HG03521 (cell line): ENCODE results near the gene USP34.

Source experiments
- ATAC-seq: cut with Tn5 transposase; IDR thresholded peaks from one replicate; pipeline ENCODE4 v1.9.1; 2021; ENCODE audit warnings: mild to moderate bottlenecking, moderate library complexity; ENCODE audit not compliant: unreplicated experiment

Gene USP34

DNA sequence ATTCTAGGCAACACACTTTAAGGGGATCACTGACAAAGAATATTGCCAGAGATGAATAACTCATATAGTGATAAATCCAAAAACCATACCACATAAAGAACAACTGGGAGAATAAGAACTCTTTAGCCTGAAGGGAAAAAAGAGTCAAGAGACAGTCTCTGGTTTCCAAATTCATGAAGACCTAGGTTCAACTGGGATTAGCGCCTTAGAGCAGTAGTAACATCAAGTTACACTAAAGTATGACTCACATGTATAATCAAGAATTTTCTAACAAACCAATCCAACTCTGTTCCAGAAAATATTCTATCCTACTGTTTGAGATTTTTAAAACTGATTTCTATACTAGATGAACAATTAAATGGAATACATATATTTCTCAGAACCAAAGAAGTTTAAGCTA, 93.8 kb downstream of the USP34 start:
- no peak for ATAC-seq

DNA sequence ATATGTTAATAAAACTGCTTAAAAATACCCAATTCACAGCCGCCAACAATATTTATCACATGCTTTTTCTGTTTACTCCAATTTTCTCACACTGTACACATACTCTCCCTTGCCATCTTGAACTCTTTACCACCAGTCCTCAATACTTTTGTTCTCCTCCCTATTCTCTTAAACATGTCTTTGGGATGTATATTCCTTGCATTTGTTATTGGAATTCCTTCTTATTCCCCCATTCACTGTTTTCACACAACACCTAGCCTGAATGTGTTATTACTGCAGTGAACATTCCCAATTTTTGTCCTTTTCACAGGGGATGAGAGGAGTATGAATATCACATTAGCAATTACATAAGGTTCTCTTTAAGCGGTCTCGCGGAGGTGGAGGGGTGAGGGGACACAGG, 94.7 kb downstream of the USP34 start:
- ATAC-seq, result no peak

DNA sequence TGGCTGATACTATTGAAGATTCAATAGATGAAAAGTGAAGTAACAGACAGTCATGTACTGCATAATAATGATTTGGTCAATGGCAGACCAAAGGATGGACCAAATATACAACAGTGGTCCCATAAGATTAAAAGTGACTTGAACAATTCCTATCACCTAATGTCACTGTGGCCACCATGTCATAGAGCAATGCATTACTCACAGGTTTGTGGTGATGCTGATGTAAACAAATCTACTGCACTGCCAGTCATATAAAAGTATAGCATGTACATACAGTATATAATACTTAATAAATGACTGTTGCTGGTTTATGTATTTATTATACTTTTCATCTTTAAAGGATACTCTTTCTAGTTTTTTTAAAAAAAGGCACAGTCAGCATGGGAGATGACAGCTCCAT, 99.9 kb downstream of the USP34 start:
- no peak for ATAC-seq

DNA sequence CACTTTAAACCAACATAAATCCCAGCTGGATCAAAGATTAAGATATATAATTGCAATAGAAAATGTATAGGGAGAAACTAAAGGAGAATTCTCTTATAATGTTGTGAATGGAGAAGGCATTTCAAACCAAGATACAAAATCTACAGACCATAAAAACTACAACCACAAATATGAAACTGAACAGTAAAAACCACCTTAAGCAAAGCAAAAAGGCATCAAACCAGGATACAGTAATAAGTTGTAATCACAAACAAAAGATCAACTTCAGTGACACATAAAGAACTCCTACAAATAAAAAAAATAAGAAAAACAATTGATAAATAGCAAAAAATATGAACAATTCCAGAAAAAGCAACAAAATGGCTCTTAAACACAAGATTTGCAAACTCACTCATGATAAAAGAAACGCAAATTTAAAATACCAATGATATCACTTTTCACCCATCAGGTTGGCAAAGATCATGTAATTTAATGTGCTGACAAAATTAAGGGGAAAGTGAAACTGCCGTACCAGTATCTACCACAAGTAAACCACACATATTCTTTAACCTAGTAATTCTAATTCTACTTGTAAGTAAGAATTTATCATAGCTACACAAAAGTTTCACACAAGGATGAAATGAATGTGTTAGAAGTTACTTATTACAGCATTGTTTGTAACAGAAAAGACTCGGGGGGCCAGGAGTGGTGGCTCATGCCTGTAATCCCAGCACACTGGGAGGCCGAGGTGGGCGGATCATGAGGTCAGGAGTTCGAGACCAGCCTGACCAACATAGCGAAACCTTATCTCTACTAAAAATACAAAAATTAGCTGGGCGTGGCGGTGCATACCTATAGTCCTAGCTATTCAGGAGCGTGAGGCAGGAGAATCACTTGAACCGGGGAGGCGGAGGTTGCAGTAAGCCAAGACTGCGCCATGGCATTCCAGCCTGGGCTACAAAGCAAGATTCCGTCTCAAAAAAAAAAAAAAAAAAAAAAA, 101.9 kb downstream of the USP34 start:
- no peak for ATAC-seq

DNA sequence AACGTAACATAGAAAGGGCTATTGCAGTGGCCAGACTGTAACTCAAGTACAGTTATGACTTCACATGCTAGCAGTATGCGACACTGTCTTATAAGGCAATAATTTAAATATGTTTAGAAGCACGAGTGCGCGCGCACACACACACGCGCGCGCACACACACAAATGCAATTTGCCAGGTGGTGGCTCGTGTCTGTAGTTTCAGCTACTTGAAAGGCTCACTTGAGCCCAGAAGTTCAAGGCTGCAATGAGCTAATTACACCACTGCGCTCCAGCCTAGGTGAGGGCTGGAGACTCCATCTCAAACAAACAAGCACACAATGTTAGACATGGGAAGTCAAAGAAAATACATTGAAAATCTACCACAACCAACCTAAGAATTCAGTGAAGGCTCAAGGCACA, 103.7 kb downstream of the USP34 start:
- no peak for ATAC-seq

DNA sequence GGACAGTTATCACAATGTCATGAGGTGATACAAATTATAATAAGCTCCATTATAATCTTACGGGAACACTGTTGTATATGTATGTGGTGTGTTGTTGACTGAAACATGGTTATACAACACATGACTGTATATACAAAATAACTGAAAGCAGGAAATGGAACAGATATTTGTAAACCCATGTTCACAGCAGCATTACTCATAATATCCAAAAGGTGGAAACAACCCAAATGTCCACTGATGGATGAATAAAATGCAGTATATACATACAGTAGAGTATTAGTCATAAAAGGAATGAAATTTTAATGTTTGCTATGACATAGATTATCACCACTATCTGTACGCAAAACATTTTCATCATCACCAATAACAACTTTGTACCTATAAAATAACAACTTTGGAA, 107.3 kb downstream of the USP34 start:
- no peak for ATAC-seq

DNA sequence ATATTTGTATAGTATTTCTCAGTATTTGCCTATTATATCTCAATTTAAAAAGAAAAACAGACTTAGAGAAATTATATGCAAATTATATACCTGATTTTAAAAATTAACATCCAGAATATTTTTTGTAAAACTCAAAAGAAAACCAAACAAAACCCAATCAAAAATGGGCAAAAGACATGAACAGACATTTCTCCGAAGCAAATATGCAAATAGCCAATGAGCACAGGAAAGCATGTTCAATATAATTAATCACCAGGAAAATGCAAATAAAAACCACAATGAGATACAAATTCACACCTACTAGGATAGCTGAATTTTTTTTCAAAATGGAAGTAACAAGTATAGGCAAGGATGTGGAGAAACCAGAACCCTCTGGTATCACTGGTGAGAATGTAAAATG, 108.0 kb downstream of the USP34 start:
- no peak for ATAC-seq

DNA sequence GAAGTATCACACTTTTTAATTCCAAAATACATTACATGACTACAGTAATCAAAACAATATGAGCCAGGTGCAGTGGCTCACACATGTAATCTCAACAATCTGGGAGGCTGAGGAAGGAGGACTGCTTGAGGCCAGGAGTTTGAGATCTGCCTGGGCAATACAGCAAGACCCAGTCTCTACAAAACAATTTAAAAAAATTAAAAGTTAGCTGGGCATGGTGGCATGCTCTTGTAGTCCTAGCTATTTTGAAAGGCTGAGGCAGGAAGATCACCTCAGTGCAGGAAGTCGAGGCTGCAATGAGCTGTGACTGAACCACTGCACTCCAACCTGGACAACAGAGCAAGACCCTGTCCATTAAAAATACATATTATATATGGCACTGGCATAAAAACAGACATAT, 109.8 kb downstream of the USP34 start:
- ATAC-seq, result no peak

DNA sequence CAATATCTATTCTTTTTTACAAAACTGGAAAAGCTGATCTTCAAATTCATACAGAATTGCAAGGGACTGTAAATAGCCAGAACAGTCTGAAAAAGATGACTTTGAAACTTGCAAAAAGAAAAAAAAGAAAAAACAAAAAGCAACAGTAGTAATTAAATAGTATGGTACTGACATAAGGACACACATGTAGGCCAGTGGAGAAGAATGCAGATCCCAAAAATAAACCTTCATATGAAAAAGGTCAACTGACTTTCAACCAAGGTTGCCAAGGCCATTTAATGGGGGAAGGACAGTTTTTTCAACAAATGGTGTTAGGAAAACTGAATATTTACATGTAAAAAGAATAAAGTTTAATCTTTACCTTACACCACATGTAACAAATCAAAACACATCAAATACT, 111.8 kb downstream of the USP34 start:
- no peak for ATAC-seq

DNA sequence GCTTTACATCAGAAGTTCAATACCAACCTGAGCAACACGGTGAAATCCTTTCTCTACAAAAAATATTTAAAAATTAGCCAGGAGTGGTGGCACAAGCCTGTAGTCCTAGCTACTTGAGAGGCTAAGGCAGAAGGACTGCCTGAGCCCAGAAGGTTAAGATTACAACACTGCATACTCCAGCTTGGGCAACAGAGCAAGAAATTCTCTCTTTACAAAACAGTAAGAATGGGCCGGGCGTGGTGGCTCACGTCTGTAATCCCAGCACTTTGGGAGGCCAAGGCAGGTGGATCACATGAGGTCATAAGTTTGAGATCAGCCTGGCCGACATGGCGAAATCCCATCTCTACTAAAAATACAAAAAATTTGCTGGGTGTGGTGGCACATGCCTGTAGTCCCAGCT, 113.2 kb downstream of the USP34 start:
- ATAC-seq, result no peak

DNA sequence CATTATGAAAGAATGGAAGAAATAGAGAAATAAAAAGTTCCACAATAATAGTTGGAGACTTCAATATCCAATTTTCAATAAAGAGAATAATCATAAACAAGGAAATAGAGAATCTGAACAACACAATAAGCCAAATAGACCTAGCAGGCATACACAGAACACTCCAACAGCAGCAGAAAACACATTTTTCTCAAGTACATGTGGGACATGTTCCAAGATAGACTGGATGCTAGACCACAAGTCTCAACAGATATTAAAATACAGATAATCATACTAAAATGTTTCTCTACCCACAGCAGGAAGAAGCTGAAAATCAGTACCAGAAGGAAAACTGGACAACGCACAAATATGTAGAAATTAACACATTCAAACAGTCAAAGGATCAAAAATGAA, 113.9 kb downstream of the USP34 start:
- no peak for ATAC-seq

DNA sequence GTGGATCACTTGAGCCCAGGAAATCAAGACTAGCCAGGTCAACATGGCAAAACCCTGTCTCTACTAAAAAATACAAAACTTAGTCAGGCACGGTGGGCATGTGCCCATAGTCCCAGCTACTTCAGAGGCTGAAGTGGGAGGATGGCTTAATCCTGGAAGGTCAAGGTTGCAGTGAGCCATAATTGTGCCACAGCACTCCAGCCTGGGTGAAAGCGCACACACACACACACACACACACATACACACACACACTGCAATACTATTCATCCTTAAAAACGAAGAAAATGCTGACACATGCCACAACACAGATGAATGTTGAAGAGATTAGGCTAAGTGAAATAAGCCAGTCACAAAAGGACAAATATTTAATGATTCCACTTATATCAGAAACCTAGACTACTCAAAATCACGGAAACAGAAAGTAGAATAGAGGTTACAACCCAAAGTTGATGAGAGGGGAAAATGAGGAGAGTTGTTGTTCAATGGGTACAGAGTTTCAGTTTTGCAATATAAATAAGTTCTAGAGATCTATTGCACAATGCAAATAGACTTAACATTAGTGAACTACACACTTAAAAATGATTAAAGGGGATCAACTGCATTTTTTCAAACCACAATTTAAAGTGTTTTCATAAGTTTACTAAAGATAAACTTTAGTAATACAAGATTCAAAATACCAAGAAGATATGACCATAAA, 114.5 kb downstream of the USP34 start:
- no peak for ATAC-seq

DNA sequence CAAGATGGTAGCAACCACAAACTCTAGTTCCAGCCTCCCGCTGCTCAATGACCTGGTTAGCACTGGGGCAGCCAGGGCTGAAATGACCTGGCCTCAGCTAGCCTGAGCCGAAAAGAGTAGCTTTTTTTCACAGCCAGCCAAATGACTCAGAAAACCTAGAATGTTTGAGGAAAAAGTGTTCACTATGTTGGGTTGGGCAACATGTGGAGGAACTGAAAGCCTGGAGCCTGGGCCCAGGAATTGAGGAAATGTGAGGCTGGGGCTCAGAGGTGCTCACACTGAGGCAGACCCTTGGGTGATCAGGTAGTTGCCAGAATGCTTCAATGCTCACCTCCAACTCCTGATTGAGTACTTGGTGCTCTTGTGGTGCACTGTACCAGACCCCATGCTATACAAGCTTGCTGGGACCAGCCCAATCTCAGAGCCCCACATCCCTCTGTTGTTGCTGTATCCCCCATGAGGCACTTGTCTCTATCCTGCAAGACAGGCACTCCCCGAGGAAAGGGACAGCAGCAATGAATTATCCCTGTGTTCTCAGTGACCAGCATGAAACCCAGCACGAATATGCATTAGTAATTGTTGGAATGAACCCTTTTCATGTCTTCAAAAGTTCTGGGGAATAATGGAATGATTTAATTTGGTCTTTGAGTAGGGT, 116.2 kb downstream of the USP34 start:
- no peak for ATAC-seq

DNA sequence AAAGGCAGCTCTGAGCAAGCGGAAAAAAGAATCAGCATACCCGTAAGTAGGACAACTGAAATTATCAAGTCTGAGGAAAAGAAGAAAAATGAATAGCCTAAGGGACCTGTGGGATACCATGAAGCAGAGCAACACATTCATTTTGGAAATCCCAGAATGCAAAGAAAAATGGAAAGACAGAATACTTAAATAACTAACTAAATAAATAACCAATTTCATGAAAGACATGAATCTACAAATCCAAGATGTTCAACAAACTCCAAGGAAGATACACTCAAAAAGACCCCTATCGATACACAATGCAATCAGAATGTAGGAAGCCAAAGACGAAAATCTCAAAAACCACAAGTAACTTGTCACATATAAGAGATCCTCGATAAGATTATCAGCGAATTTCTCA, 117.0 kb downstream of the USP34 start:
- no peak for ATAC-seq

DNA sequence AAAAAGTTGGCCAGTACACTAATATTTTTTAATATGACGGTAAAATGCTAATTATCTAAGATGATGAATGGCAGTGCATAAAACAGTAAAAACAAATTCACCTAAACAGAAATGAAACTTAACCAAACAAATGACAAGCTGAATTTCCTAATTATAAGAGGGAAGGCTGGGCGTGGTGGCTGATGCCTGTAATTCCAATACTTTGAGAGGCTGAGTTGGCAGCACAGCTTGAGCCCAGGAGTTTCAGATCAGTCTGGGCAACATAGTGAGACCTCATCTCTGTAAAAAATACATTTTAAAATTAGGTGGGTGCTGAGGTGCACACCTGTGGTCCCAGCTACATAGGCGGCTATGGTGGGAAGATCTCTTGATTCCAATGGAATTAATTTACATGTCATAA, 120.1 kb downstream of the USP34 start:
- no peak for ATAC-seq

DNA sequence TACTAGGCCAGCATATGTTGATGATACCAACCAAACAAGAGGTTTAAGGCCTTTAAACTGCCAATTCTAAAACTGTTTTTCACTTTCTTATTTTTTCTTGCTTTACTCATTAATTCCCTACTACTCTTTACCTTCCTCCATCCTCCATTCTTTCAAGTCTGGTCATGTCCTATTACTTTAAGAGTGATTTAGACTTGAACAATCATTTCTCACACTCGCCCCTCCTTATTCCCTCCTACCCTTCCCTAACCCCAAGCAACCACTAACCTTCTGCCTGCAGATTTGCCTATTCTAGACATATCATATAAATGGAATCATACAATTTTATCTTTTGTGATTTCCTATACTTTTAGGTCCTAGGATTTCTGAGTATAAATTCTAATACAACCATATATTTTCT, 127.7 kb downstream of the USP34 start:
- no peak for ATAC-seq

DNA sequence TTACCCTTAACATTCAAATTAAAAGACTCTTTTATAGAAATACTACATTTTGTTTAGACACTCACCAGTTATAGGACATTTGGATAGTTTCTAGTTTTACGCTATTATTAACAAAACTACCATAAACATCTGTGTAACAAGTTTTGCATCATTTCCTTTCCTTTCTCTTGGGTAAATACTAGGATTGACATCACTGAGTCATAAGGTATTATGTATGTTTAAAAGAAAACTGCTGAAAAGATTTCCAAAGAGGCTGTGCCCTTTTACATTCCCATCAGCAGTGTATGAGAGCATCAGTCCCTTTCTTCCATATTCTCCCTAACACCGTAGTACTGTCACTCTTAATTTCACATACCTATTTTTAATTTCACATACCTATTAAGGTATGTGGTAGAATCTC, 130.6 kb downstream of the USP34 start:
- ATAC-seq, result no peak

DNA sequence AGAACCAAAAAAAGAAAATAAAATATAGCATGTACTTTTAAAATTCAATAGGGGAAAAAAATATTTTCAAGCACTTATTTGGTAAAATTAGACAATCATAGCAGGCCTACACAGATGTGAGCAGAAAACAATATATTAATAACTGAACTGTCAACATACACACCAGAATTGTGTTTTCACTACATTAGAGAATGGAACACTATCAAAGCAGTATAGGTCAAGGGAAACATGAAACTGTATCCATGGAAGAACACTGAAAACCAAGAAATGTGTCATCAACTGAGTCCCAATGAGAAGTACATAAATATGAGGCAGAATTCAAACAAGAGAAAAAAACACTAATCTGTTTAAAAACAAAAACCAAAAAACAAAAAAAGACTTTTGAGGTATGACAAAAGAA, 132.4 kb downstream of the USP34 start:
- no peak for ATAC-seq

DNA sequence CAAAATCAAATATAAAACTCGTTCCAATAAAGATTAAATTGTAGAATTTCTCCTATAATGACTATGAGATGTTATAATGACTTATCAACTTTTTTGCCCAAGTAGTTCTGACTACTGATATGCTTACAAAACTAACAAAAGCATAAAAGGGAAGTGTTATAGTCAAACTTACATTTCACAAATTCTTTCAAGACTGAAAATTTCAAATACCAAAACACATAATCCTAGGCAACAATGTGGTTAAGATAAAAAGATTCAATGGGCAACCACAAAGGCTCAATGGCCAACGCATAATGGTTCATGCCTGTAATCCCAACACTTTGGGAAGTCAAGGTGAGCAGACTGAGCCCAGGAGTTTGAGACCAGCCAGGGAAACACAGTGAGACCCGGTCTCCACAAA, 135.7 kb downstream of the USP34 start:
- ATAC-seq, result no peak

DNA sequence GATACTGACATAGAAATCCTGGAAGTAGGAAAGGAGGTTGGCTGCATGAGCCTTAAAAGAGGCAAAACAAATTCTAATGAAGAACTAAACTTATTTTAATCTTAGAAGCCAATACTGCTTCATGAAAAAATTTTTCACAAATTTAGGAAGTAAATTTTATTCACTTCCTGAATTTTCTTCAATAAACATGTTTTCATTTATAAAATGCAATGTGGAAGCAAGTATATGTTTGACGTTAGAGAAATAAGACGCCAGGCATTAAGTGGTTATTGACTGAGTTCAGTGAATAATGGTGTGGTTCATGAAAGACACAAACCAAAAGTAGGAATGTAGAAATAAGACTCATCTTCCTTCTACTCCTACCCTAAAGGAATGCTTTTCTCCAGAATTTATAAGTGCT, 136.4 kb downstream of the USP34 start:
- ATAC-seq, result no peak

DNA sequence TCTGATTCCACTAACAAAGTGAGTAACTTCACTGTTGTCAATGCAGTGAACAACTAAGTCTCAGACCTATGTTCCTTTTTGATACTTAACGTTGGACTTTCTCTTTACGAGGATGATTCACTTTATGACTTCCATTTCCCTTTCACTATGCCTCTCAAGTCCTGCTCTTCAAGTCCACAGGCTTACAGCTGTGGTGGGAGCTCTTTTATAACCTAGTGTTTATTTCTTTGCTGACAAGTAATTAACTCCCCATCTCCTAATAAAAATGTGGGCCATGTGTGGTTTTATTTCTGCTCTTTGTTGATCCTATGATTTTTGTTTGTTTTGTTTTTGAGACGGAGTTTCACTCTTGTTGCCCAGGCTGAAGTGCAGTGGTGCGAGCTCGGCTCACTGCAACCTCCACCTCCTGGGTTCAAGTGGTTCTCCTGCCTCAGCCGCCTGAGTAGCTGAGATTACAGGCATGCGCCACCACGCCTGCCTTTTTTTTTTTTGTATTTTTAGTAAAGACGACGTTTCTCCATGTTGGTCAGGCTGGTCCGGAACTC, 142.1 kb downstream of the USP34 start:
- no peak for ATAC-seq

DNA sequence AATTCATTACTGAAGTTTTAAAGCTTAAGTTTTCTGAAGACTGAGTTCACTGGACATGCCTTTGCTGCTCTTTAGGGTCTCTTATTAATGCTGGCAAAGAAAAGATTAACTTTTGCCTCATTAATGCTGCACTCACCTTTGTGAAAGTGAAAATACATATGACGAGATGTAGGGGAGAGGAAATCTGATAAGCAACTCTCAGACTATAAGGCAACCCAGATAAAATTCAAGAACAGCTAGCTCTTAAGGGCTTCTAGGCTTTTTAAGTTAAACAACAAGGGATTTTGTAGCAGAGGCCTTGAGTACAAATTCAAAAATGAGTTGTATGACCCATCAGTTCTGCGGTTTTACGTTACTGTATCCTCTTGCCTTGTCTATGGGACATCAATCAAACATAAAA, 143.7 kb downstream of the USP34 start:
- no peak for ATAC-seq
